PC-3 (cell line): ENCODE data around the gene ST3GAL4.

Experiments
- CTCF ChIP-seq: fragments of 300-600 bp; sonication (generic); conservative IDR thresholded peaks from 2 replicates; pipeline ENCODE4 v1.5.1; 2017; ENCODE audit warnings: antibody characterized with exemption, low read depth, mild to moderate bottlenecking, low read length
- EZH2 ChIP-seq: fragments of 300-600 bp; sonication (generic); IDR thresholded peaks from one replicate; pipeline ENCODE4 v1.6.1; 2017; ENCODE audit warnings: antibody characterized with exemption, mild to moderate bottlenecking, low read length; ENCODE audit not compliant: unreplicated experiment
- EZH2phosphoT487 ChIP-seq: fragments of 300-600 bp; sonication (generic); IDR thresholded peaks from 2 replicates; pipeline ENCODE4 v1.6.1; 2018; ENCODE audit warnings: mild to moderate bottlenecking, antibody characterized with exemption, low read length, borderline replicate concordance

- TF ChIP-seq CTCF (no peak), EZH2 (no peak), EZH2phosphoT487 (no peak)
Measured at GRCh38 chr11:126312961-126313360, 42.5 kb upstream of the ST3GAL4 start.
